LHCN-M2 (cell line): ENCODE measurements around the gene DCLRE1C. TPM values are rescaled to one million over a fixed set of nuclear protein-coding genes. Genes with fewer than 3 reads are reported as not detected.
"Not testable (repeated sequence)": the region's sequence is repeated elsewhere in the genome, so short reads cannot be mapped to it uniquely, and the experiment has no call there.

Source experiments
- DNase-seq: peaks from one replicate; pipeline ENCODE4 v3.0.0-alpha.2; 2012; ENCODE audit warnings: low read depth
- total RNA-seq: library from RNA; depleted of rRNA; stranded (reverse); fragments of >200 nt; gene quantifications from 2 replicates; pipeline ENCODE4 v1.2.3, GENCODE V29; 2014; rRNA removed

Gene DCLRE1C
- total RNA-seq, 1 experiment from 2014 or later: 11.5 TPM

DNA sequence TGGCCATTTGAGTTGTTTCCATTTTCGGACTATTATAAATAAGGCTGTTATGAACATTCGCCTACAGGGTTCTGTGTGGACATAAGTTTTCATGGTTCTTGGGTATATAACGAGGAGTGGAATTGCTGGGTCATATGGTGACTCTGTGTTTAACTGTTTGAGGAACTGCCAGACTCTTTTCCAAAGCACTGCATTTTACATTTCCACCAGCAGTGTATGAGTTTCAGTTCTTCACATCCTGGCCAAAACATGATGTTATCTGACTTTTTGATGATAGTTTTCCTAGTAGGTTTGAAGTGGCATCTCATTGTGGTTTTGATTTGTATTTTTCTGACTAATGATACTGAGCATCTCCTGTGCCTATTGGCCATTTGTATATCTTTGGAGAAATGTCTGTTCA, 69.8 kb downstream of the DCLRE1C start:
- DNase-seq: no peak

DNA sequence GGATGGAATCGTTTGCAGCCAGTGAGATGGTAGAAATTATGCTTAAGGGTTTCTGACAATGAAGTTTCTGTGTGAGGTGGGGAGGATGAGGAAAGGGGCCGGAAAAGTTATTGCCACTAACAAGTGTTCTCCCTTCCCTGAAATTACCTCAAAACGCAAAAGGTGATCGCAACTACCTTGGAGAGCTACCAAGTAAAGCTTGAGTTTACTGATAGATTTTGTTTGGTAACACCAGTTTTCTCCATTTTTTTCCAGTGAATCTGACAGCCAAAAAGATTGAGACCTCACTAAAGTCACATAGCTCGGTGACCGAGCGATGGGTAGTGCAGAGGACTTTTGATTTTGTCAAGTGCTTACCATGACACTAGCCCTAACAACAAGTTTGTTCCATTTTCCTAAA, 73.7 kb downstream of the DCLRE1C start:
- DNase-seq: no peak

DNA sequence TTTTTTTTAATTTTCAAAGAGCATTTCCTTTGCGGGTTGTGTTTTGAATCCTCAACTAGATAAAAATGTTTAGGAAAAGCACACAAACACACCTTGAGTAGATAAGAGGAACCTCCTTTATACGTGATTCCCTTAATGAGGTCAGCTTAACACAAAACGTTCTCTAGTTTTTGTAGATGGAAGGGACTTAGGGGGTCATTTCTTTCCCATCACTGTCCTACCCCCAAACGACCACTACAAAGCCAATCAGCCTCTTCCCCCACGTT, 74.0 kb downstream of the DCLRE1C start:
- DNase-seq: no peak

DNA sequence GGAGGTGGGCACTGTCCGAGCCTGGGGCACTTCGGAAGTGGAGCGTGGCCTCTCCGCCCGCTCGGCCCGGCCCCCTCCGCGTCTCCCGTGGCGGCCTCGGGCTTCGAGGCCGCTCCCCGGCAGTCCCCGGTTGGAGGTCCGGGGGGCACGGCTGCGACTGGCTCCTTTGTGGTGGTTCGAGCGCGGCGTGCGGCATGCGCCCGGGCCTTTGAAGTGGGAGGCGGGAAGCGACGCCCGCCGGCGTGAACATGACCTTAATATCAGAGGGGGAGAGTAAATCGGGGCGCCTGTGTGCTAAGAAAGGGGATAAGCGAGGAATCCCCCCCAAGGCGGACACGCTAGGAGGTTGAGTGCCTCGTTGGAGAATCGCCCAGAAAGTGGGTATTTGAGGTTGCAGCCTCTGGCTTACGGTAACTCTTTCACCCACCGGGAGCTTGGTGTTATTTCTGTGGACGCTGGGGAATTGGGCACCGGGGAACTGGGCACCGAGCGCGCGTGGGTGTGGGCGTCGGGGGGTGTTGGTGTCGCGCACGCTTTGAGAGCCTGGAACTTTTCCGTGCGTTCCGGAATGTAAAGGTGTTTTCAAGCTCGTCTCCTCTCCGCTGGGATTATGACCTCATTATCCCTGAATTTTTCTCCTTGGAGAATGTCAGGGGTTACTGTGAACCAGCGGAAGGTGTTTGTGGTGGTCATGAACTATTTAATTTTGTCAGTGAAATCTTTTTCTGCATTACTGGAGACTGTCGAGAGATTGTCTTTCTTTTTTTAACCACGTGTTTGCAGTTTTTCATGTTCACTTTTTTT, 74.6 kb downstream of the DCLRE1C start:
- peak; percentile 6 for DNase-seq

DNA sequence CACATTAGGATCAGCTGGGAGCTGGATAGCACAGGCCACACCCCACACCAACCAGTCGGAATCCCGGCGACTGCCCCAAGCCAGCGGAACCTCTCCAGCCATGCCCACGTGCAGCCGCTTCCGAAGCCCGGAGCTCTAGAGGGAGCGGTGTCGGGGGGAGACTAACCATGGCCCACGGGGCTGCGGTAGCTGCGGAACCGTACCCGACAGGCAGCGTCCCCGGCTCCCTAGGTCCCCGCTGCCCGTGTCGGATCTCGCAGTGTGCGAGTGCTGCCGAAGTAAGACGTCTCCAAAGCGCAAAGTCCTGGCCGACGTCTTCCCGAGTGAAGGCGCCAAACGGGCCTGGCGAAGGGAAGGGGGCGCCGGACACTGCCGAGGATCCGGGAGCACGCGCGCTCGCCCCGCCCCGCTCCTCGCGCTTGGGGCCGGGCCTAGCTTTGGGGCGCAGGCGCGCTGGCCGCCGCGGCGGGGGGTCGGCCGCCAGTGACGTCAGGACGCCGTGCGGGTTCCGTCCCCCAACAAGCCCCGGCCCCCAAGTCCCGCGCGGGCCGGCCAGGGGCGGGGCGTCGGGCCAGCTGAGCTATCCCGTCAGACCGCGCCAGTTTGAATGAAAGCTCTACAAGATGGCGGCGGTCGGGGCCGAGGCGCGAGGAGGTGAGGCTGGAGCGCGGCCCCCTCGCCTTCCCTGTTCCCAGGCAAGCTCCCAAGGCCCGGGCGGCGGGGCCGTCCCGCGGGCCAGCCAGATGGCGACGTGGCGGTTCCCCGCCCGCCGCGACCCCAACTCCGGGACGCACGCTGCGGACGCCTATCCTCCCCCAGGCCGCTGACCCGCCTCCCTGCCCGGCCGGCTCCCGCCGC, 75.4 kb downstream of the DCLRE1C start, which contains the start of gene SUV39H2:
SUV39H2 (plus strand) TSS at position 601 of the 858 bp plus-strand sequence; CDS start at position 624, 23 bp downstream.
- DNase-seq: peak; percentile 93

DNA sequence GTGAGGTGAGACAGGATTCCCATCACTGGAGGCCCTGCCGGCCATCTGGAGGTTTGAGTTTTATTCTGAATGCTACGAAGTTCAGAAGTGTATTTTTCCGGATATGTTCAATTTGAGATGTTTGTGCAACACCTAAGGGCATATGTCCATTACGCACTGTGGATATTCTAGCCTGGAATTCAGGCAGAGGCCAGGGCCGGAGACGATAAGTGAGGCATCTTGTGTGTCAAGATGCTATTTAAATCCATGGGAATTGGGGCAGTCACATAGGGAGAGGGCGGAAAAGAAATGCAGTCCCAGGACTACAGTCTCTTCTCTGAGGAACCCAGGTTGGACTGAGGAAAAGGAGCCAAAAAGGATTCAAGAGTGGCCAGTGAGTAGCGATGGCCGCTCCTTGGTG, 77.1 kb downstream of the DCLRE1C start:
- DNase-seq: no peak

DNA sequence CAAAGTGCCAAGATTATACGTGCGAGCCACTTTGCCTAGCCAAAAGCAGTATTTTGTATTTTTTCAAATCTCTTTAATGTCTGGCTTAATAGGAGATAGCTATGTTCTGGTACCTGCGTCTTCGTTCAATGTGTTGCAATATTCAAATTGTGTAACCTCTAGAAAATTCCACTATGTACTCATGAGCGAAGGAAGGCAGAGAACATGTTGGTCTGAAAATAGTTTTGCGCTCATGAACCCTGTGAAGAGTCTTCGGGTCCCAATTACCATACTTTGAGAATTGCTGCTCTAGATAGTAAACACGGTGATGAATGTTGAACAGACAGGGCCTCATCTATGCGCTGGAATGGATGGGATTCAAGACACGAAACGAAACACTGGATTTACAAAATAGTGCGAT, 78.0 kb downstream of the DCLRE1C start:
- no peak for DNase-seq

DNA sequence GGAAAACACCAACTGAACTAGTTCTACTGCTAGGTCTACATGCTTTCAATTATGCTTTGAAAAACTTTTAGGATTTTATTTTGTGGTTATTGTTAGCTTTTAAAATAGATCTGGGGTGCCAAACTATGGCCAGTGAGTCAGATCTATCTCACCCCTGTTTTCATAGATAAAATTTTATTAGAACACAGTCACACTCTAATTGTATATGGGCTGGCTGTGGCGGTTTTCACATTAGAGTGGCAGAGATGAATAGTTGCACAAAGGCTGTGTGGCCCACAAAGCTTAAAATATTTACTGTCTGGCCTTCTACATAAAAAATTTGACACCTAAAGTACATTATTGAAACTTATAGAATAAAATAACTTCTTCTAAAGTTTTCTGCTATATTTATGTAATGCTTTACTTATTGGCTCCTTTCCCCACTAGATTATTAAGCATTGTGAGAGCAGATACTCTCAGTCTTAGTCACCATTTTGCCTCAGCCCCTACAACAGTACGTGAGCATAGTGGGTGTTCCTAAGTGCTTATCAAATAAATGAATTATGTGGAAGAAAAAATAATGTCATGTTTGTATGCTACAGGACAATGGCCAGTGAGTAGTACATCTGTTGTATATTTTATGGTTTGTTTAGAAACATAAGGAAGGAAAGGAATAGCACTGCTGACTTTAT, 80.7 kb downstream of the DCLRE1C start:
- DNase-seq: peak; percentile 64

DNA sequence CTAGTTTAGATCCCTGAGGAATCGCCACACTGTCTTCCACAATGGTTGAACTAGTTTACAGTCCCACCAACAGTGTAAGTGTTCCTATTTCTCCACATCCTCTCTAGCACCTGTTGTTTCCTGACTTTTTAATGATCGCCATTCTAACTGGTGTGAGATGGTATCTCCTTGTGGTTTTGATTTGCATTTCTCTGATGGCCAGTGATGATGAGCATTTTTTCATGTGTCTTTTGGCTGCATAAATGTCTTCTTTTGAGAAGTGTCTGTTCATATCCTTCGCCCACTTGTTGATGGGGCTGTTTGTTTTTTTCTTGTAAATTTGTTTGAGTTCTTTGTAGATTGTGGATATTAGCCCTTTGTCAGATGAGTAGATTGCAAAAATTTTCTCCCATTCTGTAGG, 89.0 kb downstream of the DCLRE1C start:
- DNase-seq: not testable (repeated sequence)

DNA sequence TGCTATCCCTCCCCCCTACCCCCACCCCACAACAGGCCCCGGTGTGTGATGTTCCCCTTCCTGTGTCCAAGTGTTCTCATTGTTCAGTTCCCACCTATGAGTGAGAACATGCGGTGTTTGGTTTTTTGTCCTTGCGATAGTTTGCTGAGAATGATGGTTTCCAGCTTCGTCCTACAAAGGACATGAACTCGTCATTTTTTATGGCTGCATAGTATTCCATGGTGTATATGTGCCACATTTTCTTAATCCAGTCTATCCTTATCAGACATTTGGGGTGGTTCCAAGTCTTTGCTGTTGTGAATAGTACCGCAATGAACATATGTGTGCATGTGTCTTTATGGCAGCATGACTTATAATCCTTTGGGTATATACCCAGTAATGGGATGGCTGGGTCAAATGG, 89.4 kb downstream of the DCLRE1C start:
- DNase-seq: not testable (repeated sequence)

DNA sequence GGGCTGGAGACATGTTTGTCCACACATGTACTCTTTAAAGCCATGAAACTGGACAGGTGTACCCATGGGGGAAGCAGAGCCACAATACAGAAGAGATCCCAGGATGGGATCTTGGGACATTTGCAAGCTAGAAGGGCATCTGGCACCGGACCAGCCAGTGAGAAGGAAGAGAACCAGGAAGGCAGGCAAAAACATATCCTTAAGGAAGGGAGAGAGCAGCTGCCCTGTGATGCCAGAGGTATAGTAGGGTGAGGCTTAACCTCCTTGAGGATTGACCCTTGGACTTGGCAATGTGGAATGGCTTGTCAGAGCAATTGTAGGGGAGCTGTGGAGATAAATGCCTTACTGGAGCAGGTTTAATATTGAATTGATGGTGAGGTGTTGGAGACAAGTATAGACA, 93.1 kb downstream of the DCLRE1C start:
- no peak for DNase-seq

DNA sequence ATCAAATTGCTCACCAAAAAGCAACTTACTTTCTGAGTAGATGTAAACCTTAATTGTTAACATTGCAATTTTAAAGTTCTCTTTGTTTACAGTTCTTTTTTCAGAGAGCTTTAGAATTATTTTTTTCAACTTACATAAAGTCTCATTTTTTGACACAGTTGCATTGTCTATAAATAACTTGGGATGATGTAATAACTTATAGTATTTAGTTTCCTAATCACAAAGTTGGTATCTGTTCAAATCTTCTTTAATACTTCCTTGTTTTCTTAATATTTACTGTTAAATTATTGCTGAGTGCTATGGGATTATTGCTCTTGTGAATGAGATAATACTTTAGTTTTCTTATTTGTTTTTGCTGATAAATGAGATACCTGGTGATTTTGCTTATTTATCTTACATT, 94.1 kb downstream of the DCLRE1C start:
- no peak for DNase-seq

DNA sequence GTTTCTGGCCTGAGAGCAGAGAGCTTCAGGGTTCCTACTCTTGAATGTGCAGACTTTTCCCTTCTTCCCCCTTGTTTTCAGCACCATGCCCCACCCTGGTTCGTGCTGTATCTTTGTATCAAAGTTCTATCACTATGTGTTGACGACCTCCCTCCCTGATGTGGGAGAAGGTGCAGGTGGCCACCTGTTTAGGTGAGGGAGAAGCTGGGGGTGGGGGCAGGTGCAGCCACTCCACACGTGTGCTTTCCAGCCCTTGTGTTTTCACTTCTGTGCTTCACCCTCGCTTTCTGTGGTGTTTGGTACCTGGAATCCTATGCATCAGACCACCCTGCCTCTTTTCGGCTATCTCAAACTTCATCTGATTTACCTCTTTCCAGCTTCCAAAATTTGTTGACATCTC, 94.9 kb downstream of the DCLRE1C start:
- no peak for DNase-seq

DNA sequence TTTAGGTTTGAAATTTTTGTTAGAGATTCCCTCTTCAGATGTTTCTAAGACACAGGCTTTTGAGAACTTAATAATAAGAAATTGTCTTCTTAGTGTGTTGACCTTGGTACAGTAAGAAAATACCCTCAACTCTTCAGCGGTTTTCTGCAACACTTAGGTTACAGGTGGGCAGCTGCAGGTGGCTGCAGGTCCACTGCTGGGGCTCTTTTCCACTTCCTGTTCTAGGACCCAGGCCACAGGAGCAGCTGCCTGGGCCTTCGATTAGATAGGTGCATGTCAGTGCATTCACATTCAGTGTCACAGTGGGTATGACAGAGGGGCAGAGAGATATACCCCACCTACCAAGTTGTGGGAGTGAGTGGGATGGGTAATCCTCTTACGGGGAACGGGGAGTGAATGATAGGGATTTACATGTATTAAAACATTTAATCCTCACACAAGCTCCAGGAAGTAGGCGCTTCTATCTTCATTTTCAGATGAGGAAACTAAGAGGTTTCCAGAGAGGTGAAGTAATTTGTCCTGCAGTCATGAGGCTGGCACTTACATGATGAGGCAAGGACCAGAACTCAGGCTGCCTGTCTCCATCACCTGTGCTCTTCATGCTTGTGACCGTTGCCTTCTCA, 95.4 kb downstream of the DCLRE1C start:
- DNase-seq: no peak

DNA sequence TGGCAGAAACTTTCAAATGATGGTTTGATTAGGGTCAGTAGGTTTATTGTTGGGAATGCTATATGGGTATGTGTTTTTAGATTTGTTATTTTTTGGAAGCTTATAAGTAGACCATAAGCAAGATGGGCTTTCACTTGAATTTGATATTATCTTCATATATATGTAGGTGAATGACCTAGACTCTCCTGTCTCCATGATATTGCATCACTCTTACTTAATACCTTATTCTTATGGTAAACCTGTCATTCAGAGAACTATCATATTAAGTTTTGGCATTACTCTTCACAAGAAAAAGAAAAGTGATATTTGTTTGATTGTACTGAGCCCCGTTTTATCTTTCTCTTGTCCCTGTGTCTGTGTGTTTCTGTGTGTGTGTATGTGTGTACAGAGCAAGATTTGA, 98.4 kb downstream of the DCLRE1C start:
- no peak for DNase-seq

DNA sequence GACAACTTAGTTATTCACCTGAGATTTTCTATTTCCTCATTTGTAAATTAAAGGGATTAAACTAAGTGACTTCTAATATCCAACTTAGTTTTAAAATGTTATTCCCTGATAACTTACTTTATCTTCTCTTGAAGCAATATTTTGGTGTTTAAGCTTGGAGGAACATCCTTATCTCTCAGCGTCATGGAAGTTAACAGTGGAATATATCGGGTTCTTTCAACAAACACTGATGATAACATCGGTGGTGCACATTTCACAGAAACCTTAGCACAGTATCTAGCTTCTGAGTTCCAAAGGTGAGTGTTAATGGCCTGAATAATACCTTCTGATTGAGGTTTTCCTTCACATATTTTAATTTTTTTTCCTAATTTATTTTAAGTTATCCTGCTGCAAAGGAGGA, 101.7 kb downstream of the DCLRE1C start:
- DNase-seq: no peak

Other genes starting within 250 kb of the DCLRE1C start
- gene FAM107B, start 179.2 kb downstream of the DCLRE1C start, total RNA-seq: 8.6 and 15.2 TPM in 2 replicates
- 0.96 and 1.1 TPM in 2 replicates for gene CDNF, start 116.1 kb downstream of the DCLRE1C start, total RNA-seq
- gene HSPA14, start 115.8 kb downstream of the DCLRE1C start, total RNA-seq: 27.3 and 31.1 TPM in 2 replicates
- 20.3 and 23.2 TPM in 2 replicates for gene MSANTD7, start 115.8 kb downstream of the DCLRE1C start, total RNA-seq
- gene SUV39H2, start 75.2 kb downstream of the DCLRE1C start, total RNA-seq: 29.0 and 34.0 TPM in 2 replicates
- not detected in 2 replicates for gene MEIG1, start 5.3 kb upstream of the DCLRE1C start, total RNA-seq
- 0.69 and 2.6 TPM in 2 replicates for gene OLAH, start 89.8 kb upstream of the DCLRE1C start, total RNA-seq
- gene ACBD7, start 134.7 kb upstream of the DCLRE1C start, total RNA-seq: 2.0 and 2.1 TPM in 2 replicates
- 14.3 and 15.1 TPM in 2 replicates for gene RPP38, start 143.3 kb upstream of the DCLRE1C start, total RNA-seq
- gene NMT2, start 214.6 kb upstream of the DCLRE1C start, total RNA-seq: 44.8 and 50.3 TPM in 2 replicates